ENCODE measurements around the gene CNTNAP4.

GRCh38 chr16:76265434-76266045 is 11.7 kb upstream of the CNTNAP4 start:
- no peak for TF ChIP-seq REST (IDR thresholded peaks at IDR 0.05; ENCODE audit: insufficient read depth in 1 of 2, low read depth in 2 of 2, low read length in 2 of 2)
- TF ChIP-seq POLR2AphosphoS5 (IDR thresholded peaks at IDR 0.05; ENCODE audit: low read depth, low read length) = no peak
- TF ChIP-seq TAF1 (IDR thresholded peaks at IDR 0.05; ENCODE audit: borderline replicate concordance, insufficient read depth, low read length) = no peak
